OCI-LY7 (cell line): ENCODE measurements around the gene FIG4.

Experiments used
- CTCF ChIP-seq: fragments of 200-600 bp; sonication (generic); conservative IDR thresholded peaks from 2 replicates; pipeline ENCODE4 v1.5.1; 2014; ENCODE audit warnings: mild to moderate bottlenecking, antibody characterized with exemption, low read length, moderate library complexity, mixed read lengths
- EZH2phosphoT487 ChIP-seq: fragments of 200-600 bp; sonication (generic); IDR thresholded peaks from 2 replicates; pipeline ENCODE4 v1.6.1; 2018; ENCODE audit warnings: low read depth, borderline replicate concordance, mild to moderate bottlenecking, mixed run types, antibody characterized with exemption, low read length, moderate library complexity, mixed read lengths

- no peak for TF ChIP-seq CTCF
- TF ChIP-seq EZH2phosphoT487, result no peak
These were observed 170.8 kb downstream of the FIG4 start for GRCh38 chr6:109861946-109862345.
